COLO668 (cell line): ENCODE measurements around the gene GPATCH3.
"Not testable (repeated sequence)": the region's sequence is repeated elsewhere in the genome, so short reads cannot be mapped to it uniquely, and the experiment has no call there.

ENCODE experiments used
- DNase-seq: peaks from one replicate; lab custom pipeline; 2025; ENCODE audit not compliant: unreplicated experiment; lab: John Stamatoyannopoulos, UW

GPATCH3 gene

DNA sequence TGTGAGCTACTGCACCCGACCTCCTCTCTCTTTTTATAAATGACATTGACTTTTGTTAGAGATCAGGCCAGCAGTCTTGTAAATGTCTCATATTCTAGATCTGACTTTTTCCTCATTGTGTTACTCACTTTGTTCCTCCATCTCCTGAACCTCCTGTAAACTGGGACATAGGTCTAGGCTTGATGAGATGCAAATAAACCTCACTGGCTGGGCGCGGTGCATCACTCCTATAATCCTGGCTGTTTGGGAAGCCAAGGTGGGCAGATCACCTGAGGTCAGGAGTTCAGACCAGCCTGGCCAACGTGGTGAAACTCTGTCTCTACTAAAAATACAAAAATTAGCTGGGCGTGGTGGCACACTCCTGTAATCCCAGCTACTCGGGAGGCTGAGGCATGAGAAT, 52.4 kb downstream of the GPATCH3 start:
- DNase-seq: not testable (repeated sequence)

DNA sequence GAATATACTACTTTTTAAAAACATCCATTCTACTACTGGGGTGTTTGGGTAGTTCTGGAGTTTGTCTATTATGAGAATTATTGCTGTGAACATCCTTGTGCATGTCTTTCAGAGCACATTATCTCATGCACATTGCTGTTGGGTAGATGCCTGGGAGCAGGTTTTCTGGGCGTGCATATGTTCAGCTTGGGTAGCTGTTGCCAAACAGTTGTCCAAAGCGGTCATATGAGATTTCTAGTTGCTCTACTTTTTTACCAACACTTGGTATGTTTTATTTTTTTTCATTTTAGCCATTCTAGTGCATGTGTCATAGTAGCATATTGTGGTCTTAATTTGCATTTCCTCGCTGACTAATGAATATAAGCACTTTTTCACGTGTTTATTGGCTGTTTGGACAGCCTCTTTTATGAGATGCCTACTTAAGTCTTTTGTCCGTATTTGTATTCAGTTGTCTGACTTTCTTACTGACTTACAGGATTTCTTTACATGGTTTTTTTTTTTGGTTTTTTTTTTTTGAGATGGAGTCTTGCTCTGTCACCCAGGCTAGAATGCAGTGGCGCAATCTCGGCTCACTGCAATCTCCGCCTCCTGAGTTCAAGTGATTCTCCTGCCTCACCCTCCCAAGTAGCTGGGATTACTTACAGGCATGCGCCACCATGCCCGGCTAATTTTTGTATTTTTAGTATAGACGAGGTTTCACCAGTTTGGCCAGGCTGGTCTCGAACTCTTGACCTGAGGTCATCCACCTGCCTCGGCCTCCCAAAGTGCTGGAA, 55.7 kb downstream of the GPATCH3 start:
- no peak for DNase-seq
